ENCODE results near the gene UBE2J2. TPM values are rescaled to one million over a fixed set of nuclear protein-coding genes. Genes with fewer than 3 reads are reported as not detected.

Gene UBE2J2
- total and polyA plus RNA-seq, 2 of the 13 experiments (the other 11 are each of a cell fraction or from before 2014, with no cell fraction given): 25.4 to 29.4 TPM

- no peak overlapping the region for H3K9ac ChIP-seq (ENCODE audit: insufficient read depth, low read depth, low read length)
- ATAC-seq: peak; percentile 19; the same call in 2 of the 3 replicates
- no TSS peak for BruUV-seq (replicated peaks)
These were observed 8.8 kb downstream of the UBE2J2 start for GRCh38 chr1:1264868-1265272.

More at GRCh38 chr1:1264868-1265272, 8.8 kb downstream of the UBE2J2 start:
- ChIA-PET POLR2A (no interaction called here), CTCF (ENCODE audit: low intra/inter-chr PET ratio, low total read pairs) (no interaction called here)
- 100% methylated on average over 5 of the region's 10 CpGs for WGBS (ENCODE audit: low lambda C conversion rate)
- no peaks in the 10 kb centered on the region for H3K27me3 ChIP-seq (ENCODE audit: control insufficient read depth in 1 of 2, insufficient read depth in 2 of 2, low read length in 2 of 2)
- no peaks in the 10 kb centered on the region for H4K20me1 ChIP-seq (ENCODE audit: insufficient read depth, low read length)
- DNase-seq (ENCODE audit: low spot score) (no peak), FAIRE-seq (no peak)
- H2AFZ ChIP-seq (ENCODE audit: low read length): no peak overlapping the region
- H3K79me2 ChIP-seq (ENCODE audit: insufficient read depth, low read length): peaks cover 8% of the 10 kb centered on the region
- H3K4me2 ChIP-seq (ENCODE audit: low read depth, low read length): no peak overlapping the region
- H3K27ac ChIP-seq (ENCODE audit: extremely low read length, insufficient read depth, low read length): no peak overlapping the region
- H3K4me1 ChIP-seq (ENCODE audit: insufficient read depth, low read length): no peaks in the 10 kb centered on the region
- no peak overlapping the region for H3K4me3 ChIP-seq (replicated peaks in 1 of 3; ENCODE audit: insufficient read depth in 1 of 3, low read depth in 2 of 3, low read length in 3 of 3)
- H3K36me3 ChIP-seq (replicated peaks in 1 of 2; ENCODE audit: control insufficient read depth in 1 of 2, insufficient read depth in 2 of 2, low read length in 2 of 2): peaks cover 14 to 64% of the 10 kb centered on the region in 2 experiments
- in situ Hi-C loops (cut with HindIII; ENCODE audit: extremely low pct_ligation_motif_present, low pct_unique_long_range_greater_than_20kb) (no loop called here), intact Hi-C loops (cut with micrococcal nuclease; ENCODE audit: unreplicated experiment) (no loop called here)
- no peaks in the 10 kb centered on the region for H3K9me3 ChIP-seq (ENCODE audit: low read length)
- TF ChIP-seq ZBTB34 (CRISPR knock-in tag; IDR thresholded peaks at IDR 0.05) (no peak), ZNF569 (CRISPR knock-in tag; IDR thresholded peaks at IDR 0.05; ENCODE audit: borderline replicate concordance) (no peak), SNAI1 (CRISPR knock-in tag; IDR thresholded peaks at IDR 0.05; ENCODE audit: borderline replicate concordance) (no peak), ARNTL (CRISPR knock-in tag; IDR thresholded peaks at IDR 0.05) (no peak), MNT (IDR thresholded peaks at IDR 0.05) (no peak), CTCF (CRISPR knock-in tag; IDR thresholded peaks at IDR 0.05) (peak; percentile 30; the same call in 1 of the 2 replicates), MAFG (CRISPR knock-in tag; IDR thresholded peaks at IDR 0.05) (no peak), ZNF33A (CRISPR knock-in tag; IDR thresholded peaks at IDR 0.05; ENCODE audit: borderline replicate concordance) (no peak), ZSCAN29 (CRISPR knock-in tag; conservative IDR thresholded peaks at IDR 0.05) (no peak)

Data from HepG2 (cell line).